GM18868 (cell line): ENCODE data around the gene MPHOSPH9.
"Not testable (repeated sequence)": the region's sequence is repeated elsewhere in the genome, so short reads cannot be mapped to it uniquely, and the experiment has no call there.

Experiments
- ATAC-seq: cut with Tn5 transposase; IDR thresholded peaks from one replicate; pipeline ENCODE4 v1.9.1; 2021; ENCODE audit warnings: mild to moderate bottlenecking, moderate library complexity; ENCODE audit not compliant: unreplicated experiment

The MPHOSPH9 gene

GRCh38 chr12:123261196-123261595 is 28.3 kb upstream of the MPHOSPH9 start:
- no peak for ATAC-seq

GRCh38 chr12:123260081-123260480 is 27.1 kb upstream of the MPHOSPH9 start:
- ATAC-seq: no peak

GRCh38 chr12:123258593-123258992 is 25.7 kb upstream of the MPHOSPH9 start:
- no peak for ATAC-seq

GRCh38 chr12:123254853-123255446 is 22.0 kb upstream of the MPHOSPH9 start:
- ATAC-seq: no peak

- ATAC-seq: no peak
These were observed 20.9 kb upstream of the MPHOSPH9 start for GRCh38 chr12:123253641-123254459.

GRCh38 chr12:123252365-123252764 is 19.4 kb upstream of the MPHOSPH9 start:
- ATAC-seq: not testable (repeated sequence)

GRCh38 chr12:123251403-123252076 is 18.6 kb upstream of the MPHOSPH9 start:
- no peak for ATAC-seq

GRCh38 chr12:123250471-123251383 is 17.8 kb upstream of the MPHOSPH9 start:
- ATAC-seq: no peak

- not testable (repeated sequence) for ATAC-seq
These were observed 16.2 kb upstream of the MPHOSPH9 start for GRCh38 chr12:123248996-123249741.

- ATAC-seq: not testable (repeated sequence)
These were observed 15.2 kb upstream of the MPHOSPH9 start for GRCh38 chr12:123248129-123248528.

- no peak for ATAC-seq
These were observed 12.7 kb upstream of the MPHOSPH9 start for GRCh38 chr12:123245678-123246077.

GRCh38 chr12:123243671-123244262 is 10.8 kb upstream of the MPHOSPH9 start:
- no peak for ATAC-seq

- ATAC-seq: no peak
These were observed 9.4 kb upstream of the MPHOSPH9 start for GRCh38 chr12:123242116-123242904.

- ATAC-seq: no peak
These were observed 6.0 kb upstream of the MPHOSPH9 start for GRCh38 chr12:123238961-123239360.

GRCh38 chr12:123238330-123238682 is 5.4 kb upstream of the MPHOSPH9 start:
- no peak for ATAC-seq

GRCh38 chr12:123237646-123238329 is 4.8 kb upstream of the MPHOSPH9 start:
- ATAC-seq: peak; percentile 22

- ATAC-seq: peak; percentile 4
These were observed 766 bp upstream of the MPHOSPH9 start for GRCh38 chr12:123233505-123234308.

- no peak for ATAC-seq
These were observed 502 bp downstream of the MPHOSPH9 start for GRCh38 chr12:123232472-123232806.
